ENCODE measurements around the gene TFPI. TPM values are rescaled to one million over a fixed set of nuclear protein-coding genes. Genes with fewer than 3 reads are reported as not detected.
A peak's percentile ranks its signal among the peaks of the same experiment; 100 is the strongest.

TFPI gene
- total RNA-seq, 2 donors from 2014 or later, result 33.0 to 34.3 TPM

DNA sequence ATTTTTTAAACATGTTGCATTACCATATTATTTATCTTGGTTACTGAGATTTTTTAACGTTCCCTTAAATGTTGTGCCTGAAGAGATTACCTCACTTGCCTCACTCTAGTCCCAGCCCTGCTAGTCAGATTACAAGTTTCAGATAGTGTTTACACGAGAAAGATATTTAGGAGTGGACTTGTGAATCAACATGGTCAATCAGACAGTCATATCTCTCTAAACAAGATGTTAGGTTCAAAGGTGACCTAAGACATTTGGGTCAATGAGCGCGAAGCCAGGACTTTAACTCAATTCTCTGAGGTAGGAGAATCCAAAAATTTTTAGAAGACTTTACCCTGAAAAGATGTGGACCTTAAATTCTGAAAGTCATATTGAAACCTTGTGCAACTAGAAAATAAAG lies 91.4 kb downstream of the TFPI start:
- H3K4me3 ChIP-seq (ENCODE audit: low read length), result no peak overlapping the region
- WGBS, 2 experiments (ENCODE audit: insufficient coverage in 1 of 2, insufficient read length in 1 of 2), result 48 to 63% methylated on average over 3 to 4 of the region's 4 CpGs

DNA sequence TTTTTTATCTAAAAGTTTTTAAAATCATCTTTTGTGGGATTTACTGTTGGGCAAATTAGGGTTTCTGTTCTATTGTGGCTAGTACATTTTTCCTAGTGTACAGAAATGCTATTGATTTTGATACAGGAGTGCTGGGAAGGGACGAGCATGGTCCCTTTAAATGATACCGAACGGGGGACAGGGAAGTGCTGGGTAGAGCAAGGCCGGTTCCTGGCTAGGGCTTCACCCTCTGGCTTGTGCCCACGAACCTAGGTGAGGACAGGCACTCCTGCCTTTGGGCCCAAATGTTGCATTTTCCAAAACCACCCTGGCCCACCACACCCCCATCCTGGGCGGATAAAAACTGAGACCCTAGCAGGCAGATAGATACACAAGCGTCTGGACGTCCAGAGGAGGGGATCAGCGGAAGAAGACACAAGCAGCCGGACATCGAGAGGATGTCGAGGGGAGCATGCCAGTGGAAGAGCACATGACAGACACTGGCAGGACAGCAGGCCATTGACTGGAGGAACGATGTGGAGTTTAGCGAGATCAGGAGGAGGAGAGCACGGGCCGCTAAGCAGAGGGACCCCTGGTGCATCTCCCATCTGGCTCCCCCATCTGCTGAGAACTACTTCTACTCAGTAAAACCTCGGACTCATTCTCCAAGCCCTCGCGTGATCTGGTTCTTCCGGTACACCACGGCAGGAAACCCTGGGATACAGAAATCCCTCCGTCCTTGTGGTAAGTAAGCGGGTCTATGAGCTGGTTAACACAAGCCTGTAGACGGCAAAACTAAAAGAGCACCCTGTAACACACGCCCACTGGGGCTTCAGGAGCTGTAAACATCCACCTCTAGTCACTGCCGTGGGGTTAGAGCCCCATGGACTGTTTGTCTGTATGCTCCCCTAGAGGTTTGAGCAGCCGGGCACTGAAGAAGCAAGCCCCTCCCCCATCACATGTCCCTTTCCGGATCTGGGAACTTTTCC lies 92.7 kb downstream of the TFPI start:
- peak; percentile 86 for DNase-seq
- Mint-ChIP-seq H3K9me3 (no peaks in the 10 kb centered on the region), H3K36me3 (ENCODE audit: low read depth) (no peaks in the 10 kb centered on the region), H3K4me3 (peak overlapping the region; percentile 68), H3K27ac (no peak overlapping the region), H3K4me1 (peaks cover 1% of the 10 kb centered on the region), H3K27me3 (ENCODE audit: insufficient read depth) (peaks cover 6% of the 10 kb centered on the region)
- no peak overlapping the region for H3K4me3 ChIP-seq (ENCODE audit: low read length)
- peak; percentile 14 for TF ChIP-seq CTCF (conservative IDR thresholded peaks at IDR 0.05)
- no peaks in the 10 kb centered on the region for H3K27me3 ChIP-seq (ENCODE audit: control insufficient read depth, insufficient read depth, low read length, poor library complexity, severe bottlenecking)
- no peaks in the 10 kb centered on the region for H3K36me3 ChIP-seq (ENCODE audit: control insufficient read depth, insufficient read depth, low read length)
- WGBS, 2 experiments (ENCODE audit: insufficient coverage in 1 of 2, insufficient read length in 1 of 2), result 93 to 96% methylated on average over 19 to 28 of the region's 28 CpGs
- H3K9ac ChIP-seq (ENCODE audit: extremely low read depth, low read length, poor library complexity, severe bottlenecking), result no peak overlapping the region
- no peaks in the 10 kb centered on the region for H3K9me3 ChIP-seq (ENCODE audit: control insufficient read depth, low read length)
- H3K27ac ChIP-seq (ENCODE audit: low read depth, low read length), result no peak overlapping the region
- no peaks in the 10 kb centered on the region for H3K4me1 ChIP-seq (ENCODE audit: control insufficient read depth, insufficient read depth, low read length)

More for the DNA sequence above, 91.4 kb downstream of the TFPI start:
- Histone ChIP-seq H3K9me3 (ENCODE audit: control insufficient read depth, low read length) (no peaks in the 10 kb centered on the region), H3K36me3 (ENCODE audit: control insufficient read depth, insufficient read depth, low read length) (no peaks in the 10 kb centered on the region), H3K9ac (ENCODE audit: extremely low read depth, low read length, poor library complexity, severe bottlenecking) (no peak overlapping the region), H3K27me3 (ENCODE audit: control insufficient read depth, insufficient read depth, low read length, poor library complexity, severe bottlenecking) (no peaks in the 10 kb centered on the region), H3K4me1 (ENCODE audit: control insufficient read depth, insufficient read depth, low read length) (no peaks in the 10 kb centered on the region), H3K27ac (ENCODE audit: low read depth, low read length) (no peak overlapping the region)
- no peak overlapping the region for H3K27ac Mint-ChIP-seq
- TF ChIP-seq CTCF (conservative IDR thresholded peaks at IDR 0.05), result no peak
- no peak for DNase-seq
- H3K27me3 Mint-ChIP-seq (ENCODE audit: insufficient read depth), result peaks cover 6% of the 10 kb centered on the region
- H3K36me3 Mint-ChIP-seq (ENCODE audit: low read depth), result no peaks in the 10 kb centered on the region
- H3K4me1 Mint-ChIP-seq, result peaks cover 1% of the 10 kb centered on the region
- peak overlapping the region; percentile 68 for H3K4me3 Mint-ChIP-seq
- H3K9me3 Mint-ChIP-seq, result no peaks in the 10 kb centered on the region

DNA sequence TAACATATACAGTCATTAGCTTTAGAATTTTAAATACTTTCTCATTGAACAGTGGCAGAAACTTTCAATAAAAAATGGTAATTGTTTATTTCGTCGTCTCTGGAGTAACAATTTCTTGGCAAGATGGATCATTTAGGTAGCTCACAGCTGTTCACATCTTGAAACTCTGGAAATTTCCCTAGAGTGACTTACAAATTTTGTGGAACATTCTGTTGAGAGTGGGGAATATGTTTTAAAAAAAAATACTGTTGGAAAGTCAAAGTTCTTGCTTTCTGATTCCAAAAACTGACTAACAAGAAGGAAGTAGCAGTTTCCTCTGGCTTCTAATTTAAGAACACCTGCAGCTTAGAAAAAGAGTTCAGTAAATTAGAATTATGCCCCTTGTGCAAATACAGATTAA lies 95.0 kb downstream of the TFPI start:
- H3K9me3 ChIP-seq (ENCODE audit: control insufficient read depth, low read length), result no peaks in the 10 kb centered on the region
- H3K36me3 ChIP-seq (ENCODE audit: control insufficient read depth, insufficient read depth, low read length), result no peaks in the 10 kb centered on the region
- H3K27me3 Mint-ChIP-seq (ENCODE audit: insufficient read depth), result peaks cover 6% of the 10 kb centered on the region
- H3K36me3 Mint-ChIP-seq (ENCODE audit: low read depth), result no peaks in the 10 kb centered on the region
- H3K4me1 Mint-ChIP-seq, result peaks cover 1% of the 10 kb centered on the region
- no peaks in the 10 kb centered on the region for H3K4me1 ChIP-seq (ENCODE audit: control insufficient read depth, insufficient read depth, low read length)
- H3K9me3 Mint-ChIP-seq, result no peaks in the 10 kb centered on the region
- no peak for DNase-seq
- no peak overlapping the region for H3K4me3 Mint-ChIP-seq
- no peak overlapping the region for H3K9ac ChIP-seq (ENCODE audit: extremely low read depth, low read length, poor library complexity, severe bottlenecking)
- H3K27ac ChIP-seq (ENCODE audit: low read depth, low read length), result no peak overlapping the region
- H3K27me3 ChIP-seq (ENCODE audit: control insufficient read depth, insufficient read depth, low read length, poor library complexity, severe bottlenecking), result no peaks in the 10 kb centered on the region
- 95 to 100% methylated on average over 2 of the region's 2 CpGs for WGBS, 2 experiments (ENCODE audit: insufficient coverage in 1 of 2, insufficient read length in 1 of 2)
- TF ChIP-seq CTCF (conservative IDR thresholded peaks at IDR 0.05), result no peak
- H3K4me3 ChIP-seq (ENCODE audit: low read length), result no peak overlapping the region
- no peak overlapping the region for H3K27ac Mint-ChIP-seq
